Measurements from ENCODE around the gene TLR10.
A peak's percentile ranks its signal among the peaks of the same experiment; 100 is the strongest.

DNA sequence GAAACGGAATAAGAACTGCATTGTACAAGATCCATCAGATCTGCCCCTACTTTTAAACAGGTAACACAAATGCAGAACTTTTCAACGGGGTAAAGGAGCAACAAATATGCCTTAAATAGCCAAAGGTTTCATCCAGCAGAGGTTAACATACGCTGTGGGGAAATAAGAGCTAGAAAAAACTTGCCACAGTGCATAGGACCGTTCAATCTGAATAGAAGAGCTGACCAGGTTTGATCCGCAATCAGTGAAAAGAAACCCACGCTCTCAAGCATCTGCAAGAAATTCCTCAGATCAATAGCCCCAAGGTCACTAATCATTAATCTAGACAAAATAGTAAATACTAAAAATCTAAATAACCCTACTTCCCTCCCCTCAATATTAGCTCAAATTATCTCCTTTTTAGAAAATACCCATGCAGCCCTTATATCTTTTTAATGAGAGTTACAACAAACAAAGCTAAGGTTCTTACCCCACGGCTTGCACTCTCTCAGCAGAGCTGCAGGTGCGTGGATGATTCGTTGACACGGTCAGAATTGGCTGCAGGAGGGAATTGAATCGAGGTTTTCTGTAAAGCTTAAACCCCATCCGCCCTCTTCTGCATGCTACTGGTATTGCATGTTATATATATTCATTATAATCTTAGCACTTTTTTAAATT, at the start of gene TLR10:
- TF ChIP-seq, protein P1, sequence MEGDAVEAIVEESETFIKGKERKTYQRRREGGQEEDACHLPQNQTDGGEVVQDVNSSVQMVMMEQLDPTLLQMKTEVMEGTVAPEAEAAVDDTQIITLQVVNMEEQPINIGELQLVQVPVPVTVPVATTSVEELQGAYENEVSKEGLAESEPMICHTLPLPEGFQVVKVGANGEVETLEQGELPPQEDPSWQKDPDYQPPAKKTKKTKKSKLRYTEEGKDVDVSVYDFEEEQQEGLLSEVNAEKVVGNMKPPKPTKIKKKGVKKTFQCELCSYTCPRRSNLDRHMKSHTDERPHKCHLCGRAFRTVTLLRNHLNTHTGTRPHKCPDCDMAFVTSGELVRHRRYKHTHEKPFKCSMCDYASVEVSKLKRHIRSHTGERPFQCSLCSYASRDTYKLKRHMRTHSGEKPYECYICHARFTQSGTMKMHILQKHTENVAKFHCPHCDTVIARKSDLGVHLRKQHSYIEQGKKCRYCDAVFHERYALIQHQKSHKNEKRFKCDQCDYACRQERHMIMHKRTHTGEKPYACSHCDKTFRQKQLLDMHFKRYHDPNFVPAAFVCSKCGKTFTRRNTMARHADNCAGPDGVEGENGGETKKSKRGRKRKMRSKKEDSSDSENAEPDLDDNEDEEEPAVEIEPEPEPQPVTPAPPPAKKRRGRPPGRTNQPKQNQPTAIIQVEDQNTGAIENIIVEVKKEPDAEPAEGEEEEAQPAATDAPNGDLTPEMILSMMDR (conservative IDR thresholded peaks at IDR 0.05; ENCODE audit: low read length): peak; percentile 84
- no peak for TF ChIP-seq EZH2phosphoT487 (IDR thresholded peaks at IDR 0.05; ENCODE audit: borderline replicate concordance, low read depth, low read length)

All from OCI-LY7 (cell line).